CD4-positive, alpha-beta T cell treated with Interferon gamma for 1 hour (primary cell): ENCODE results near the gene DKKL1.
"Not testable (repeated sequence)": the region's sequence is repeated elsewhere in the genome, so short reads cannot be mapped to it uniquely, and the experiment has no call there.

Source experiments
- DNase-seq: peaks from one replicate; pipeline ENCODE4 v3.0.0-alpha.2; 2020

Gene DKKL1

GRCh38 chr19:49364083-49364737 lies 533 bp downstream of the DKKL1 start:
- no peak for DNase-seq

- DNase-seq = no peak
Observed at GRCh38 chr19:49366110-49366509, 2.4 kb downstream of the DKKL1 start.

GRCh38 chr19:49368711-49369358 lies 5.2 kb downstream of the DKKL1 start:
- DNase-seq = no peak

GRCh38 chr19:49371184-49371583 lies 7.5 kb downstream of the DKKL1 start:
- DNase-seq = no peak

- DNase-seq = not testable (repeated sequence)
Observed at GRCh38 chr19:49373174-49373573, 9.5 kb downstream of the DKKL1 start.

- no peak for DNase-seq
Observed at GRCh38 chr19:49374665-49375434, 11.2 kb downstream of the DKKL1 start.

GRCh38 chr19:49378512-49378911 lies 14.8 kb downstream of the DKKL1 start:
- no peak for DNase-seq

GRCh38 chr19:49380391-49380790 lies 16.7 kb downstream of the DKKL1 start:
- DNase-seq = no peak

- DNase-seq = no peak
Observed at GRCh38 chr19:49382639-49383038, 19.0 kb downstream of the DKKL1 start.

- DNase-seq = no peak
Observed at GRCh38 chr19:49383599-49383998, 19.9 kb downstream of the DKKL1 start.

- DNase-seq = peak; percentile 91
Observed at GRCh38 chr19:49387936-49388372, 24.3 kb downstream of the DKKL1 start, which contains the start of gene KASH5. Gene KASH5, plus strand, starts transcription at chr19:49388249. Its CDS starts 2,635 bp downstream, at chr19:49390884.

GRCh38 chr19:49389406-49389805 lies 25.7 kb downstream of the DKKL1 start:
- DNase-seq = no peak

GRCh38 chr19:49390131-49390928 lies 26.7 kb downstream of the DKKL1 start:
- no peak for DNase-seq

GRCh38 chr19:49390929-49391359 lies 27.3 kb downstream of the DKKL1 start:
- peak; percentile 38 for DNase-seq

GRCh38 chr19:49391581-49392399 lies 28.1 kb downstream of the DKKL1 start:
- peak; percentile 81 for DNase-seq

- DNase-seq = no peak
Observed at GRCh38 chr19:49393881-49394280, 30.2 kb downstream of the DKKL1 start.

- no peak for DNase-seq
Observed at GRCh38 chr19:49395581-49396407, 32.1 kb downstream of the DKKL1 start.

GRCh38 chr19:49396738-49397505 lies 33.2 kb downstream of the DKKL1 start:
- no peak for DNase-seq

GRCh38 chr19:49398001-49398615 lies 34.4 kb downstream of the DKKL1 start:
- no peak for DNase-seq

- DNase-seq = no peak
Observed at GRCh38 chr19:49398931-49399330, 35.3 kb downstream of the DKKL1 start.
